ENCODE data around the gene FOSL2.

- no peak for TF ChIP-seq MAX (IDR thresholded peaks at IDR 0.05; ENCODE audit: low read depth)
- TF ChIP-seq TAF1 (IDR thresholded peaks at IDR 0.05; ENCODE audit: borderline replicate concordance, low read depth, low read length), result no peak
- no peak for TF ChIP-seq CTCF (IDR thresholded peaks at IDR 0.05)
- no peak for TF ChIP-seq USF2 (IDR thresholded peaks at IDR 0.05; ENCODE audit: borderline replicate concordance, low read depth, low read length)
- TF ChIP-seq POLR2AphosphoS5 (IDR thresholded peaks at IDR 0.05; ENCODE audit: low read depth, low read length), result no peak
- TF ChIP-seq CHD2 (IDR thresholded peaks at IDR 0.05; ENCODE audit: low read length, partially characterized antibody), result no peak
- no peak for TF ChIP-seq MEF2A (IDR thresholded peaks at IDR 0.05; ENCODE audit: borderline replicate concordance, low read depth)
- no peak for TF ChIP-seq FOXM1 (IDR thresholded peaks at IDR 0.05; ENCODE audit: low read depth)
- TF ChIP-seq RXRA (IDR thresholded peaks at IDR 0.05; ENCODE audit: borderline replicate concordance, low read depth), result no peak
- no peak for TF ChIP-seq REST (IDR thresholded peaks at IDR 0.05; ENCODE audit: low read depth, low read length)
- no peak for TF ChIP-seq SMC3 (IDR thresholded peaks at IDR 0.05; ENCODE audit: low read depth, low read length)
- no peak for TF ChIP-seq EZH2phosphoT487 (IDR thresholded peaks at IDR 0.05; ENCODE audit: borderline replicate concordance, low read depth)
- no peak for TF ChIP-seq JUND (IDR thresholded peaks at IDR 0.05)
- TF ChIP-seq RAD21 (IDR thresholded peaks at IDR 0.05; ENCODE audit: low read length), result no peak
Observed at GRCh38 chr2:28344756-28345373, 47.8 kb upstream of the FOSL2 start.
